GM23338 (cell line): ENCODE measurements around the gene ZC2HC1B. TPM values are rescaled to one million over a fixed set of nuclear protein-coding genes. Genes with fewer than 3 reads are reported as not detected.

Experiments used
- ATAC-seq: fragments of 200-7000 bp; cut with Tn5 transposase; 3 replicates; pipeline ENCODE4 v1.9.1; 2020
- DNase-seq: peaks from one replicate; pipeline ENCODE4 v3.0.0-alpha.2; 2015; ENCODE audit warnings: low spot score
- H2AFZ ChIP-seq: fragments of 200-600 bp; sonication (generic); 2 replicates; pipeline ENCODE4 v1.8.0; 2016; ENCODE audit warnings: antibody characterized with exemption, mild to moderate bottlenecking, moderate library complexity
- H3F3A ChIP-seq: fragments of 200-600 bp; sonication (generic); replicated peaks from 2 replicates; pipeline ENCODE4 v1.8.0; 2017; ENCODE audit warnings: antibody characterized with exemption, mixed run types, low read depth
- H3K27ac ChIP-seq: fragments of 200-600 bp; sonication (generic); 2 replicates; pipeline ENCODE4 v1.6.1; 2016; ENCODE audit warnings: low read depth
- H3K27me3 ChIP-seq: fragments of 200-600 bp; sonication (generic); 2 replicates; pipeline ENCODE4 v1.8.0; 2016; ENCODE audit warnings: mild to moderate bottlenecking, mixed run types, moderate library complexity; ENCODE audit not compliant: insufficient read depth
- H3K36me3 ChIP-seq: fragments of 200-600 bp; sonication (generic); 2 replicates; pipeline ENCODE4 v1.8.0; 2016; ENCODE audit warnings: mild to moderate bottlenecking; ENCODE audit not compliant: insufficient read depth
- H3K4me1 ChIP-seq: fragments of 200-600 bp; sonication (generic); 2 replicates; pipeline ENCODE4 v1.8.0; 2016; ENCODE audit warnings: mild to moderate bottlenecking, moderate library complexity; ENCODE audit not compliant: insufficient read depth
- H3K4me2 ChIP-seq: fragments of 200-600 bp; sonication (generic); 2 replicates; pipeline ENCODE4 v1.7.1; 2017; ENCODE audit warnings: mixed run types
- H3K4me3 ChIP-seq: fragments of 200-600 bp; sonication (generic); 2 replicates; pipeline ENCODE4 v1.6.1; 2016; ENCODE audit warnings: mixed run types
- H3K79me2 ChIP-seq: fragments of 200-600 bp; sonication (generic); replicated peaks from 2 replicates; pipeline ENCODE4 v1.8.0; 2017; ENCODE audit warnings: mild to moderate bottlenecking; ENCODE audit not compliant: insufficient read depth
- H3K9me2 ChIP-seq: fragments of 200-600 bp; sonication (generic); 2 replicates; pipeline ENCODE4 v1.8.0; 2017; ENCODE audit not compliant: insufficient read depth
- H4K20me1 ChIP-seq: fragments of 200-600 bp; sonication (generic); replicated peaks from 2 replicates; pipeline ENCODE4 v1.8.0; 2017; ENCODE audit warnings: mild to moderate bottlenecking; ENCODE audit not compliant: insufficient read depth
- H3K27ac Mint-ChIP-seq: 2 replicates; pipeline ENCODE4 v1.8.0; 2020; ENCODE audit warnings: inconsistent platforms, mild to moderate bottlenecking, moderate library complexity, mixed read lengths
- H3K27me3 Mint-ChIP-seq: 3 replicates; pipeline ENCODE4 v1.8.0; 2022; ENCODE audit warnings: low read depth, mild to moderate bottlenecking, moderate library complexity, mixed read lengths, inconsistent platforms; ENCODE audit not compliant: insufficient read depth, poor library complexity
- H3K36me3 Mint-ChIP-seq: 3 replicates; pipeline ENCODE4 v1.8.0; 2021; ENCODE audit warnings: low read depth, mild to moderate bottlenecking, inconsistent platforms, moderate library complexity, mixed read lengths
- H3K4me1 Mint-ChIP-seq: 3 replicates; pipeline ENCODE4 v1.8.0; 2020; ENCODE audit warnings: mild to moderate bottlenecking, inconsistent platforms, mixed read lengths
- H3K4me3 Mint-ChIP-seq: 3 replicates; pipeline ENCODE4 v1.8.0; 2021; ENCODE audit warnings: moderate library complexity, mild to moderate bottlenecking, inconsistent platforms, mixed read lengths
- H3K9me3 Mint-ChIP-seq: 3 replicates; pipeline ENCODE4 v1.8.0; 2020; ENCODE audit warnings: moderate library complexity, mild to moderate bottlenecking, inconsistent platforms, mixed read lengths
- CREB1 ChIP-seq: fragments of 250-450 bp; sonication (Bioruptor Pico); IDR thresholded peaks from 2 replicates; pipeline ENCODE4 v1.5.0; 2020; ENCODE audit warnings: low read depth, mild to moderate bottlenecking, moderate library complexity
- EZH2 ChIP-seq: fragments of 200-600 bp; sonication (generic); IDR thresholded peaks from one replicate; pipeline ENCODE4 v1.8.0; 2017; ENCODE audit warnings: antibody characterized with exemption, mild to moderate bottlenecking, low read depth; ENCODE audit not compliant: unreplicated experiment
- JUNB ChIP-seq: IDR thresholded peaks from one replicate; pipeline ENCODE4 v1.6.1; 2016; ENCODE audit warnings: antibody characterized with exemption; ENCODE audit not compliant: unreplicated experiment
- NANOG ChIP-seq: IDR thresholded peaks from 2 replicates; pipeline ENCODE4 v1.6.1; 2016; ENCODE audit warnings: antibody characterized with exemption, borderline replicate concordance
- POLR2AphosphoS5 ChIP-seq: IDR thresholded peaks from 2 replicates; pipeline ENCODE4 v1.6.1; 2016; ENCODE audit warnings: antibody characterized with exemption, low read depth
- REST ChIP-seq: IDR thresholded peaks from one replicate; pipeline ENCODE4 v1.6.1; 2018; ENCODE audit warnings: antibody characterized with exemption; ENCODE audit not compliant: unreplicated experiment
- STAT1 ChIP-seq: IDR thresholded peaks from one replicate; pipeline ENCODE4 v1.6.1; 2016; ENCODE audit warnings: antibody characterized with exemption; ENCODE audit not compliant: unreplicated experiment
- ZNF331 ChIP-seq: fragments of 250-450 bp; sonication (Bioruptor Pico); IDR thresholded peaks from 2 replicates; pipeline ENCODE4 v1.5.0; 2020; ENCODE audit warnings: low read depth, mild to moderate bottlenecking, moderate library complexity
- polyA plus RNA-seq: library from polyadenylated mRNA; unstranded; fragments of >200 nt; fragmentation: Nextera tagmentation; extraction: Ambion mirVana; gene quantifications from 2 replicates; pipeline ENCODE4 v1.2.1, GENCODE V29; 2016
- total RNA-seq: library from RNA; depleted of rRNA; stranded (reverse); fragments of >200 nt; shearing (Covaris generic); gene quantifications from 2 replicates; pipeline ENCODE4 v1.2.3, GENCODE V29; 2014

The ZC2HC1B gene
- total and polyA plus RNA-seq, 2 experiments from 2014 or later: not detected

GRCh38 chr6:143963158-143963919 lies 99.1 kb downstream of the ZC2HC1B start:
- no peaks in the 10 kb centered on the region for H3K36me3 Mint-ChIP-seq
- Histone ChIP-seq H4K20me1 (peaks cover 5% of the 10 kb centered on the region; the same call in 1 of the 2 replicates), H3K27ac (no peak overlapping the region), H3K4me3 (no peak overlapping the region), H3K4me1 (peaks cover 72% of the 10 kb centered on the region), H3K36me3 (no peaks in the 10 kb centered on the region), H3K79me2 (no peaks in the 10 kb centered on the region), H2AFZ (no peak overlapping the region), H3K27me3 (peaks cover 96% of the 10 kb centered on the region), H3K4me2 (0 out of 2 replicates have a peak overlapping the region, but pooled peaks have one; percentile 6), H3F3A (peaks cover 5% of the 10 kb centered on the region; the same call in 1 of the 2 replicates), H3K9me2 (no peaks in the 10 kb centered on the region)
- H3K4me3 Mint-ChIP-seq: peak overlapping the region; percentile 3; the same call in 2 of the 3 replicates
- DNase-seq (peak; percentile 56), ATAC-seq (peak; percentile 14)
- peaks cover 70% of the 10 kb centered on the region for H3K4me1 Mint-ChIP-seq
- TF ChIP-seq EZH2 (peak; percentile 32), CREB1 (CRISPR knock-in tag) (no peak)
- no peaks in the 10 kb centered on the region for H3K9me3 Mint-ChIP-seq
- H3K27ac Mint-ChIP-seq: no peak overlapping the region
- H3K27me3 Mint-ChIP-seq: peaks cover 100% of the 10 kb centered on the region

GRCh38 chr6:143964674-143965081 lies 100.4 kb downstream of the ZC2HC1B start:
- H2AFZ ChIP-seq: no peak overlapping the region
- Mint-ChIP-seq H3K4me1 (peaks cover 63% of the 10 kb centered on the region), H3K9me3 (no peaks in the 10 kb centered on the region), H3K27ac (no peak overlapping the region), H3K36me3 (no peaks in the 10 kb centered on the region), H3K4me3 (no peak overlapping the region), H3K27me3 (peaks cover 100% of the 10 kb centered on the region)
- H4K20me1 ChIP-seq: peaks cover 5% of the 10 kb centered on the region; the same call in 1 of the 2 replicates
- peak; percentile 60 for ATAC-seq
- no peaks in the 10 kb centered on the region for H3K79me2 ChIP-seq
- H3K36me3 ChIP-seq: no peaks in the 10 kb centered on the region
- no peaks in the 10 kb centered on the region for H3K9me2 ChIP-seq
- peaks cover 100% of the 10 kb centered on the region for H3K27me3 ChIP-seq
- peaks cover 5% of the 10 kb centered on the region; the same call in 1 of the 2 replicates for H3F3A ChIP-seq
- H3K27ac ChIP-seq: no peak overlapping the region
- DNase-seq: peak; percentile 75
- peak; percentile 32; the same call in 1 of the 2 replicates for TF ChIP-seq NANOG
- peak; percentile 73 for TF ChIP-seq POLR2AphosphoS5
- TF ChIP-seq JUNB: no peak
- no peak overlapping the region for H3K4me3 ChIP-seq
- H3K4me2 ChIP-seq: no peak overlapping the region
- peaks cover 70% of the 10 kb centered on the region for H3K4me1 ChIP-seq

- no peaks in the 10 kb centered on the region for H3K9me2 ChIP-seq
- no peak overlapping the region for H3K4me3 ChIP-seq
- Mint-ChIP-seq H3K4me1 (peaks cover 54% of the 10 kb centered on the region), H3K9me3 (no peaks in the 10 kb centered on the region), H3K36me3 (no peaks in the 10 kb centered on the region), H3K4me3 (no peak overlapping the region; the same call in 2 of the 3 replicates), H3K27ac (no peak overlapping the region), H3K27me3 (peaks cover 100% of the 10 kb centered on the region)
- no peaks in the 10 kb centered on the region for H3K79me2 ChIP-seq
- ATAC-seq (no peak), DNase-seq (no peak)
- peak overlapping the region; percentile 33; the same call in 1 of the 2 replicates for H3K4me2 ChIP-seq
- no peaks in the 10 kb centered on the region for H3K36me3 ChIP-seq
- no peak overlapping the region for H2AFZ ChIP-seq
- peaks cover 8% of the 10 kb centered on the region; the same call in 1 of the 2 replicates for H4K20me1 ChIP-seq
- H3F3A ChIP-seq: 0 out of 2 replicates have a peak, but pooled peaks cover 5% of the 10 kb centered on the region
- peaks cover 100% of the 10 kb centered on the region for H3K27me3 ChIP-seq
- no peak overlapping the region for H3K27ac ChIP-seq
- H3K4me1 ChIP-seq: peaks cover 60% of the 10 kb centered on the region
- TF ChIP-seq ZNF331 (no peak), REST (no peak), STAT1 (no peak), EZH2 (no peak)
Measured at GRCh38 chr6:143965503-143966171, 101.4 kb downstream of the ZC2HC1B start.
